GM12878 (cell line): ENCODE measurements around the gene SPR. TPM values are rescaled to one million over a fixed set of nuclear protein-coding genes. Genes with fewer than 3 reads are reported as not detected.

ENCODE experiments used
- GABPA ChIP-seq: IDR thresholded peaks from 2 replicates; pipeline ENCODE4 v1.6.1; 2014; ENCODE audit warnings: antibody characterized with exemption, low read depth, mild to moderate bottlenecking, inconsistent platforms
- JUNB ChIP-seq: IDR thresholded peaks from 2 replicates; pipeline ENCODE4 v1.6.1; 2016; ENCODE audit warnings: antibody characterized with exemption, mild to moderate bottlenecking
- KDM1A ChIP-seq: fragments of 200-600 bp; sonication (generic); IDR thresholded peaks from 2 replicates; pipeline ENCODE4 v1.6.1; 2016; ENCODE audit warnings: borderline replicate concordance
- LARP7 ChIP-seq: fragments of 450-650 bp; IDR thresholded peaks from 2 replicates; pipeline ENCODE4 v1.6.1; 2017; ENCODE audit warnings: mild to moderate bottlenecking
- MLLT1 ChIP-seq: fragments of 450-650 bp; IDR thresholded peaks from 2 replicates; pipeline ENCODE4 v1.6.1; 2016; ENCODE audit warnings: mild to moderate bottlenecking
- polyA plus RNA-seq, 11 experiments: library from polyadenylated mRNA; depleted of rRNA in 4 of 11; unstranded in 6 of 11; stranded (reverse) in 5 of 11; fragments of >200 nt; fragmentation: Nextera tagmentation in 4 of 11; fragmentation: Illumina TruSeq in 1 of 11; extraction: Ambion mirVana in 4 of 11; extraction: Trizol in 1 of 11; gene quantifications; 1 replicate in 1 of 11; 2 replicates in 10 of 11; pipeline versions ENCODE4 v1.2.1 to v1.2.3, GENCODE V29; 2011 to 2016; ENCODE audit warnings: inconsistent platforms in 2 of 11, missing spikeins in 2 of 11, low read depth in 1 of 11
- total RNA-seq, 4 experiments: library from RNA; depleted of rRNA in 3 of 4; stranded (reverse); fragments of >200 nt in 3 of 4; fragmentation: Illumina TruSeq in 1 of 4; extraction: Trizol in 1 of 4; gene quantifications; 2 replicates each; pipeline versions ENCODE4 v1.2.1 to v1.2.3, GENCODE V29; 2013 to 2021
- TF ChIP-seq, protein P1 (sequence below): fragments of 450-650 bp; IDR thresholded peaks from 2 replicates; pipeline ENCODE4 v1.6.1; 2017; ENCODE audit warnings: mild to moderate bottlenecking, moderate library complexity
- TF ChIP-seq, protein P2 (sequence below): fragments of 450-650 bp; IDR thresholded peaks from 2 replicates; pipeline ENCODE4 v1.6.1; 2017; ENCODE audit warnings: low read depth, mild to moderate bottlenecking, moderate library complexity

Gene SPR
- total and polyA plus RNA-seq, 10 of the 15 experiments (the other 5 are each of a cell fraction or from before 2014, with no cell fraction given) = 0.68 to 7.8 (median 2.5) TPM

DNA sequence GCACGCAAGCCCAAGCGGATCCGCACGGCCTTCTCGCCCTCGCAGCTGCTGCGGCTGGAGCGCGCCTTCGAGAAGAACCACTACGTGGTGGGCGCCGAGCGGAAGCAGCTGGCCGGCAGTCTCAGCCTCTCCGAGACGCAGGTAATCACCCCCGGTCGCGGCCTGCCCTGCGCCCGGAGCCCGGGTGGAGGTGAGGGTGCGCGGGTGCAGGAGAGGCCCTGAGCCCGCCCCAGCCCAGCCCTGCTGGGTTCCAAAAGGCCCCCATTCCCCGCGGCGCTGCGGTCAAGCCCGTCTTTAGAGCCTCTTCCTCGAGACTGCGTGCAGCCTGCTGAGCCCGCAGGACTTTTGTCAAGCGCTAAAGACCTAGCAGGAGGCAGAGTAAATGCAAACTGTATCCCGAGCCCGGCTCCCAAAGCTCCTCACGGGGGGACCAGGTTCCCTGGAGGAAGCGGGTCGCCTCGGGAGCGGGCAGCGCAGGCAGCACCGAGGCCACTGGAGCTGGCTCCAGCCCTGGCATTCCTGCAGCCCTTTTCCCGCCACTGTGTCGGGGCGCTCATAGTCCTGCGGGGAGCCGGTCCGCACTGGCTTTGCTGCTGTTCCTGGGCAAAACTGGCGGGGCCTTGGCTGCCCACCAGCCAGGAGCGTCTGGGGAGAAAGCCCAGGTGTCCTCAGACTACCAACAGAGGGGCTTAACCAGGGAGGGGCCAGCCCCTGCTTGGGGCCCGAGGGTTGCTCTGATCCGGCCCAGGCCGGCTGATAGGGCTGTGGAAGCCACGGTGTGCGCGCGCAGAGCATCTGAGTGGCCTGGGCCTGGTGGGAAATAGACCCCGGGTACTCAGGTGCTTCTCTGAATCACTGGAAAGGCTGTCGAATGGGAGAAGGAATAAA, 37.4 kb downstream of the SPR start (continued):
- TF ChIP-seq, protein P1, sequence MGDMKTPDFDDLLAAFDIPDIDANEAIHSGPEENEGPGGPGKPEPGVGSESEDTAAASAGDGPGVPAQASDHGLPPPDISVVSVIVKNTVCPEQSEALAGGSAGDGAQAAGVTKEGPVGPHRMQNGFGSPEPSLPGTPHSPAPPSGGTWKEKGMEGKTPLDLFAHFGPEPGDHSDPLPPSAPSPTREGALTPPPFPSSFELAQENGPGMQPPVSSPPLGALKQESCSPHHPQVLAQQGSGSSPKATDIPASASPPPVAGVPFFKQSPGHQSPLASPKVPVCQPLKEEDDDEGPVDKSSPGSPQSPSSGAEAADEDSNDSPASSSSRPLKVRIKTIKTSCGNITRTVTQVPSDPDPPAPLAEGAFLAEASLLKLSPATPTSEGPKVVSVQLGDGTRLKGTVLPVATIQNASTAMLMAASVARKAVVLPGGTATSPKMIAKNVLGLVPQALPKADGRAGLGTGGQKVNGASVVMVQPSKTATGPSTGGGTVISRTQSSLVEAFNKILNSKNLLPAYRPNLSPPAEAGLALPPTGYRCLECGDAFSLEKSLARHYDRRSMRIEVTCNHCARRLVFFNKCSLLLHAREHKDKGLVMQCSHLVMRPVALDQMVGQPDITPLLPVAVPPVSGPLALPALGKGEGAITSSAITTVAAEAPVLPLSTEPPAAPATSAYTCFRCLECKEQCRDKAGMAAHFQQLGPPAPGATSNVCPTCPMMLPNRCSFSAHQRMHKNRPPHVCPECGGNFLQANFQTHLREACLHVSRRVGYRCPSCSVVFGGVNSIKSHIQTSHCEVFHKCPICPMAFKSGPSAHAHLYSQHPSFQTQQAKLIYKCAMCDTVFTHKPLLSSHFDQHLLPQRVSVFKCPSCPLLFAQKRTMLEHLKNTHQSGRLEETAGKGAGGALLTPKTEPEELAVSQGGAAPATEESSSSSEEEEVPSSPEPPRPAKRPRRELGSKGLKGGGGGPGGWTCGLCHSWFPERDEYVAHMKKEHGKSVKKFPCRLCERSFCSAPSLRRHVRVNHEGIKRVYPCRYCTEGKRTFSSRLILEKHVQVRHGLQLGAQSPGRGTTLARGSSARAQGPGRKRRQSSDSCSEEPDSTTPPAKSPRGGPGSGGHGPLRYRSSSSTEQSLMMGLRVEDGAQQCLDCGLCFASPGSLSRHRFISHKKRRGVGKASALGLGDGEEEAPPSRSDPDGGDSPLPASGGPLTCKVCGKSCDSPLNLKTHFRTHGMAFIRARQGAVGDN = peak; percentile 65
- TF ChIP-seq KDM1A = no peak
- TF ChIP-seq LARP7 = no peak
- TF ChIP-seq, protein P2, sequence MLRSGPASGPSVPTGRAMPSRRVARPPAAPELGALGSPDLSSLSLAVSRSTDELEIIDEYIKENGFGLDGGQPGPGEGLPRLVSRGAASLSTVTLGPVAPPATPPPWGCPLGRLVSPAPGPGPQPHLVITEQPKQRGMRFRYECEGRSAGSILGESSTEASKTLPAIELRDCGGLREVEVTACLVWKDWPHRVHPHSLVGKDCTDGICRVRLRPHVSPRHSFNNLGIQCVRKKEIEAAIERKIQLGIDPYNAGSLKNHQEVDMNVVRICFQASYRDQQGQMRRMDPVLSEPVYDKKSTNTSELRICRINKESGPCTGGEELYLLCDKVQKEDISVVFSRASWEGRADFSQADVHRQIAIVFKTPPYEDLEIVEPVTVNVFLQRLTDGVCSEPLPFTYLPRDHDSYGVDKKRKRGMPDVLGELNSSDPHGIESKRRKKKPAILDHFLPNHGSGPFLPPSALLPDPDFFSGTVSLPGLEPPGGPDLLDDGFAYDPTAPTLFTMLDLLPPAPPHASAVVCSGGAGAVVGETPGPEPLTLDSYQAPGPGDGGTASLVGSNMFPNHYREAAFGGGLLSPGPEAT = no peak
- TF ChIP-seq JUNB = no peak
- no peak for TF ChIP-seq GABPA
- TF ChIP-seq MLLT1 = no peak
- TF ChIP-seq, all 136 proteins: peak for 8
